GM19397 (cell line): Measurements from ENCODE around the gene CD79A.
"Not testable (repeated sequence)": the region's sequence is repeated elsewhere in the genome, so short reads cannot be mapped to it uniquely, and the experiment has no call there.

ENCODE experiments used
- ATAC-seq: cut with Tn5 transposase; IDR thresholded peaks from one replicate; pipeline ENCODE4 v1.9.1; 2021; ENCODE audit warnings: mild to moderate bottlenecking, moderate library complexity; ENCODE audit not compliant: unreplicated experiment

The CD79A gene

GRCh38 chr19:41862445-41862986 lies 14.6 kb upstream of the CD79A start:
- ATAC-seq = no peak

GRCh38 chr19:41863209-41863931 lies 13.7 kb upstream of the CD79A start:
- no peak for ATAC-seq

GRCh38 chr19:41864374-41864773 lies 12.7 kb upstream of the CD79A start:
- no peak for ATAC-seq

GRCh38 chr19:41866284-41866683 lies 10.8 kb upstream of the CD79A start:
- no peak for ATAC-seq

GRCh38 chr19:41868120-41868988 lies 8.7 kb upstream of the CD79A start:
- no peak for ATAC-seq

- ATAC-seq = no peak
These were observed 8.1 kb upstream of the CD79A start for GRCh38 chr19:41868989-41869300.

GRCh38 chr19:41869374-41869955 lies 7.6 kb upstream of the CD79A start:
- no peak for ATAC-seq

- ATAC-seq = no peak
These were observed 6.6 kb upstream of the CD79A start for GRCh38 chr19:41870401-41870873.

- peak; percentile 48 for ATAC-seq
These were observed 5.3 kb upstream of the CD79A start for GRCh38 chr19:41871573-41872383.

- no peak for ATAC-seq
These were observed 4.7 kb upstream of the CD79A start for GRCh38 chr19:41872384-41872774.

- ATAC-seq = no peak
These were observed 4.1 kb upstream of the CD79A start for GRCh38 chr19:41872775-41873647.

GRCh38 chr19:41875973-41876372 lies 1.1 kb upstream of the CD79A start:
- ATAC-seq = not testable (repeated sequence)

- ATAC-seq = no peak
These were observed 1.1 kb downstream of the CD79A start for GRCh38 chr19:41877916-41878905.

GRCh38 chr19:41879080-41879479 lies 2.0 kb downstream of the CD79A start:
- no peak for ATAC-seq

GRCh38 chr19:41879670-41880328 lies 2.7 kb downstream of the CD79A start:
- ATAC-seq = no peak

- no peak for ATAC-seq
These were observed 3.2 kb downstream of the CD79A start for GRCh38 chr19:41880329-41880708.

GRCh38 chr19:41882568-41883462 lies 5.7 kb downstream of the CD79A start, which contains the start of gene ARHGEF1:
ARHGEF1 (plus strand) TSS chr19:41883184; CDS start chr19:41888083, 4,899 bp downstream.
- ATAC-seq = no peak
